HFFc6 (cell line): ENCODE results near the gene PTRHD1. TPM values are rescaled to one million over a fixed set of nuclear protein-coding genes. Genes with fewer than 3 reads are reported as not detected.
"Not testable (repeated sequence)": the region's sequence is repeated elsewhere in the genome, so short reads cannot be mapped to it uniquely, and the experiment has no call there.

Experiments used
- DNase-seq: peaks from one replicate; pipeline ENCODE4 v3.0.0-alpha.2; 2018
- H3K27ac Mint-ChIP-seq: 2 replicates; pipeline ENCODE4 v1.8.0; 2020; ENCODE audit warnings: mild to moderate bottlenecking, mixed read lengths
- H3K27me3 Mint-ChIP-seq: 2 replicates; pipeline ENCODE4 v1.8.0; 2021; ENCODE audit warnings: mild to moderate bottlenecking, moderate library complexity, mixed read lengths; ENCODE audit not compliant: insufficient read depth
- H3K36me3 Mint-ChIP-seq: 2 replicates; pipeline ENCODE4 v1.8.0; 2021; ENCODE audit warnings: low read depth, mixed read lengths
- H3K4me1 Mint-ChIP-seq: 2 replicates; pipeline ENCODE4 v1.8.0; 2020; ENCODE audit warnings: low read depth, mixed read lengths
- H3K4me3 Mint-ChIP-seq: 2 replicates; pipeline ENCODE4 v1.8.0; 2020; ENCODE audit warnings: mild to moderate bottlenecking, moderate library complexity, mixed read lengths
- H3K9me3 Mint-ChIP-seq: 2 replicates; pipeline ENCODE4 v1.8.0; 2020; ENCODE audit warnings: mild to moderate bottlenecking, mixed read lengths
- CTCF ChIP-seq: fragments of 200-600 bp; sonication (generic); IDR thresholded peaks from 2 replicates; pipeline ENCODE4 v1.5.0; 2021; ENCODE audit warnings: antibody characterized with exemption, mild to moderate bottlenecking
- total RNA-seq, 6 experiments: library from RNA; stranded (reverse); fragmentation: NEBNext Ultra II Directional; extraction: Animal tissue kit (Norgen Biotek cat#: 25700); gene quantifications; 2 replicates in 1 of 6; 3 replicates in 5 of 6; pipeline ENCODE4 v1.2.3, GENCODE V29; 2021

Gene PTRHD1
- total RNA-seq, 6 experiments from 2014 or later: 29.4 to 44.4 (median 35.0) TPM

GRCh38 chr2:24809316-24810007 lies 16.3 kb upstream of the PTRHD1 start:
- Mint-ChIP-seq H3K36me3 (peaks cover 38% of the 10 kb centered on the region), H3K4me3 (peak overlapping the region; percentile 33; the same call in 1 of the 2 replicates), H3K27me3 (no peaks in the 10 kb centered on the region), H3K9me3 (peaks cover 15% of the 10 kb centered on the region), H3K27ac (peak overlapping the region; percentile 84), H3K4me1 (peaks cover 60% of the 10 kb centered on the region)
- TF ChIP-seq CTCF: no peak
- peak; percentile 14 for DNase-seq

GRCh38 chr2:24806661-24807036 lies 13.5 kb upstream of the PTRHD1 start:
- no peak for TF ChIP-seq CTCF
- H3K27ac Mint-ChIP-seq: peak overlapping the region; percentile 55
- DNase-seq: no peak
- H3K4me1 Mint-ChIP-seq: peaks cover 38% of the 10 kb centered on the region
- no peak overlapping the region for H3K4me3 Mint-ChIP-seq
- peaks cover 42% of the 10 kb centered on the region for H3K36me3 Mint-ChIP-seq
- peaks cover 17% of the 10 kb centered on the region for H3K9me3 Mint-ChIP-seq
- no peaks in the 10 kb centered on the region for H3K27me3 Mint-ChIP-seq

- Mint-ChIP-seq H3K9me3 (peaks cover 18% of the 10 kb centered on the region), H3K4me1 (peaks cover 37% of the 10 kb centered on the region), H3K36me3 (peaks cover 45% of the 10 kb centered on the region), H3K27ac (peak overlapping the region; percentile 55)
- not testable (repeated sequence) for H3K4me3 Mint-ChIP-seq, DNase-seq, H3K27me3 Mint-ChIP-seq
These were observed 12.8 kb upstream of the PTRHD1 start for GRCh38 chr2:24805811-24806660.

- H3K27ac Mint-ChIP-seq, H3K4me3 Mint-ChIP-seq, H3K27me3 Mint-ChIP-seq, DNase-seq, H3K9me3 Mint-ChIP-seq: not testable (repeated sequence)
- Mint-ChIP-seq H3K4me1 (peaks cover 17% of the 10 kb centered on the region), H3K36me3 (peaks cover 73% of the 10 kb centered on the region)
These were observed 7.3 kb upstream of the PTRHD1 start for GRCh38 chr2:24800487-24800886.

GRCh38 chr2:24797644-24798043 lies 4.5 kb upstream of the PTRHD1 start:
- no peak overlapping the region for H3K4me3 Mint-ChIP-seq
- peaks cover 33% of the 10 kb centered on the region for H3K4me1 Mint-ChIP-seq
- no peak for DNase-seq
- no peak for TF ChIP-seq CTCF
- H3K27me3 Mint-ChIP-seq: peaks cover 3% of the 10 kb centered on the region
- H3K36me3 Mint-ChIP-seq: peaks cover 57% of the 10 kb centered on the region
- H3K27ac Mint-ChIP-seq: no peak overlapping the region; the same call in 1 of the 2 replicates
- 0 out of 2 replicates have a peak, but pooled peaks cover 3% of the 10 kb centered on the region for H3K9me3 Mint-ChIP-seq

- Mint-ChIP-seq H3K36me3 (peaks cover 32% of the 10 kb centered on the region), H3K27me3 (peaks cover 3% of the 10 kb centered on the region), H3K4me1 (peaks cover 50% of the 10 kb centered on the region), H3K9me3 (no peaks in the 10 kb centered on the region), H3K4me3 (peak overlapping the region; percentile 99), H3K27ac (peak overlapping the region; percentile 100)
- DNase-seq: peak; percentile 37
- no peak for TF ChIP-seq CTCF
These were observed 707 bp upstream of the PTRHD1 start for GRCh38 chr2:24793761-24794435.
